ENCODE results near the gene CHRNA9. TPM values are rescaled to one million over a fixed set of nuclear protein-coding genes. Genes with fewer than 3 reads are reported as not detected.

CHRNA9 gene
- total RNA-seq, 2 donors from 2014 or later: not detected

DNA sequence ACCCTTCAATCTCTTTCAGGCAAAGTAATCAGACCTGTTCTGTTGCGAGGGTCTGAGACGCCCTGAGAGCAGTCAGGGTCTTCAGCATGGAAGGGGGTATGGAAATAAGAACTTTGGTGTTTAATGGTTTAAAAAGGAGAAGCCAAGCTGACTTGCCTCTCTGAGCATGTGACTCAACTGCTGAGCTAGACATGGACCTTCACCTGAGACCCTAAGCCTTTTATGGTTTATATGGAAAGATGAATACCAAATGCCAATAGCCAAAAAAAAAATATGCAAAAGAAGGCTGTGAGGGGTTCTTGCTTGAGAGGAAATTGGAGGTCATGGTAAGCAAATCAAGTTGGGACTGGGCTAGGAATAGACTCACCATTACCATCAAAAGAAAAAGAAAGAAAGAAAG, 30.6 kb downstream of the CHRNA9 start:
- H3K27me3 ChIP-seq (replicated peaks; ENCODE audit: insufficient read depth): no peaks in the 10 kb centered on the region
- no peaks in the 10 kb centered on the region for H3K4me1 ChIP-seq (ENCODE audit: control insufficient read depth in 1 of 2, low read depth in 2 of 2)
- no peak overlapping the region for H3K27ac ChIP-seq
- no peaks in the 10 kb centered on the region for H3K36me3 ChIP-seq
- ATAC-seq (ENCODE audit: insufficient number of reproducible peaks, low FRiP score, low read depth) (no peak), DNase-seq (ENCODE audit: low spot score) (no peak)
- H3K9me3 ChIP-seq: peaks cover 8% of the 10 kb centered on the region
- TF ChIP-seq, protein P1, sequence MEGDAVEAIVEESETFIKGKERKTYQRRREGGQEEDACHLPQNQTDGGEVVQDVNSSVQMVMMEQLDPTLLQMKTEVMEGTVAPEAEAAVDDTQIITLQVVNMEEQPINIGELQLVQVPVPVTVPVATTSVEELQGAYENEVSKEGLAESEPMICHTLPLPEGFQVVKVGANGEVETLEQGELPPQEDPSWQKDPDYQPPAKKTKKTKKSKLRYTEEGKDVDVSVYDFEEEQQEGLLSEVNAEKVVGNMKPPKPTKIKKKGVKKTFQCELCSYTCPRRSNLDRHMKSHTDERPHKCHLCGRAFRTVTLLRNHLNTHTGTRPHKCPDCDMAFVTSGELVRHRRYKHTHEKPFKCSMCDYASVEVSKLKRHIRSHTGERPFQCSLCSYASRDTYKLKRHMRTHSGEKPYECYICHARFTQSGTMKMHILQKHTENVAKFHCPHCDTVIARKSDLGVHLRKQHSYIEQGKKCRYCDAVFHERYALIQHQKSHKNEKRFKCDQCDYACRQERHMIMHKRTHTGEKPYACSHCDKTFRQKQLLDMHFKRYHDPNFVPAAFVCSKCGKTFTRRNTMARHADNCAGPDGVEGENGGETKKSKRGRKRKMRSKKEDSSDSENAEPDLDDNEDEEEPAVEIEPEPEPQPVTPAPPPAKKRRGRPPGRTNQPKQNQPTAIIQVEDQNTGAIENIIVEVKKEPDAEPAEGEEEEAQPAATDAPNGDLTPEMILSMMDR (IDR thresholded peaks at IDR 0.05): no peak
- no peak overlapping the region for H3K4me3 ChIP-seq

DNA sequence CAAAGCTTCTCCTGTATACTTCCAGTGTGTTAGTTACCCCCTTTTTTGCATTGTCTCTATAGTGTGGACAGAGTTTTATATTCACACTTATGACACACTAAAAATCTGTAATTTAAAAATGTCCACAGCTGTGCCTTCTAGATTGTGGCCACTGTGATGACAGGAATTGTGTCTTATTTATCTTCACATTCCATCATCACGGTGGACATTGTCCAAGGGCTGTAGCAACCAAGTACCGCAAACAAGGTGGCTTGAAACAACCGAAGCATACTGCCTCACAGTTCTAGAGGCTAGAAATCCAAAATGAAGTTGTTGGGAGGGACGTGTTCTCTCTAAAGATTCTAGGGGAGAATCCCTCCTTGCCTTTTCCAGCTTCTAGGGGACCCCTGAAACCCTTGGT, 32.3 kb downstream of the CHRNA9 start:
- Histone ChIP-seq H3K9me3 (no peaks in the 10 kb centered on the region), H3K27ac (no peak overlapping the region), H3K36me3 (no peaks in the 10 kb centered on the region), H3K4me1 (ENCODE audit: control insufficient read depth in 1 of 2, low read depth in 2 of 2) (no peaks in the 10 kb centered on the region), H3K4me3 (no peak overlapping the region), H3K27me3 (replicated peaks; ENCODE audit: insufficient read depth) (no peaks in the 10 kb centered on the region)
- ATAC-seq (ENCODE audit: insufficient number of reproducible peaks, low FRiP score, low read depth) (no peak), DNase-seq (ENCODE audit: low spot score) (no peak)
- TF ChIP-seq, protein P1 (IDR thresholded peaks at IDR 0.05): no peak

DNA sequence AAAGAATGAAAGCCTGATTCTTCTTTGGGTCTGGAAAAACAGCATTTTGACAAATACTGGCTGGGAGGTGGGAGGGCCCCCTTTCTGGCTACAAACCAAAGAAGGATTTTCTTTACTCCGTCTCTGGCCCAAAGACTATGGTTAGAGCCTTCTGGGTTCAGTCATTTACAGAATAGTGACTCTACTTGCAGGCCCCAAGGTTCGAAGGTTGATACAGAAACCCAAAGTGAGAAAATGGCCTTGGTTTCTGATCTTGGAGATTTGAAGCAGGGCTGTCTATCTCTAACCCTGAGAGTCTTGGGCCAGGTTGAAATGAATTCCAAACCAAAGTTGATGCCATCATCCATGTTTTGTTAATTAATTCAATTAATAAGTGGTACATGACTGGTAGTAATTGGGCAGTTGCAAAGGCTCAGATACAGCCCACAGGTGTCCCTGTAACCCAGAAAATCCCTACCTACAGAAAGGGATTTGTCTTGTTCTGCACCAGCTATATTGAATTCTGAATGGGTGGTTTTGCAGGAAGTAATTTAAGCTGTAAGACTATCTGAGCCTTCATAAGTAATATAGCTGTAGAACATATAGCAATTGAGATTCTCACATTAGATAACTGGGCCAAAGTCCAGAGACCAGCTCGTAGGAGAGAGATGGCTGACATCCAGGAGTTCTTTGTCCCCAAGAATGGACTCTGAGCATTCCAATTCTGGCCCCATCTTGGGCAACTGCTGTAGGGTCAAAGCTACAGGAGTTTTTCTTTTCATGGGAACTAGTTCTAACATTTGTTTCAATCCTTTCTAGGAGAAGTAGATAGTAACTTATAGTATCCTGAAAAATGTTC, 34.5 kb downstream of the CHRNA9 start:
- no peaks in the 10 kb centered on the region for H3K36me3 ChIP-seq
- ATAC-seq (ENCODE audit: insufficient number of reproducible peaks, low FRiP score, low read depth): no peak
- H3K27ac ChIP-seq: no peak overlapping the region
- no peaks in the 10 kb centered on the region for H3K4me1 ChIP-seq (ENCODE audit: control insufficient read depth in 1 of 2, low read depth in 2 of 2)
- DNase-seq (ENCODE audit: low spot score): no peak
- no peaks in the 10 kb centered on the region for H3K27me3 ChIP-seq (replicated peaks; ENCODE audit: insufficient read depth)
- no peaks in the 10 kb centered on the region for H3K9me3 ChIP-seq
- H3K4me3 ChIP-seq: no peak overlapping the region
- TF ChIP-seq, protein P1 (IDR thresholded peaks at IDR 0.05): no peak

DNA sequence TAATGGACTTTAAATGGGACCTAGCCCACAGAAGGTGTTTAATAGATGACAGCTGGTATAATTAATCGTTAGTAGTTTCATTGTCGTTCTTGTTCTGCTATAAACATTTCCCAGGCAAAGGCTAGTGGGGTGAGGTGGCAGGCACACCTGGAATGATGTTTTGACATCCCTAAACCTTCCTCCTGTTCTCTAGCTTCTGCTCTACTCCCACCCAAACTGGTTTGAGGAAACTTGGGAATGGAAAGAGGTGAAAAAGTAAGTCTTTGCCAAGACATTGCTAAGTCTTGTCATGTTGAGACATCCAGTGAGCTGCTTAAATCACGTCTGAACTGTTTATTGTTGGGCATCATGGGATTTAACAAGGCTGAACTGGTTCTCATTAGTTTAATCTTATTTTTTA, 37.5 kb downstream of the CHRNA9 start:
- no peaks in the 10 kb centered on the region for H3K36me3 ChIP-seq
- ATAC-seq (ENCODE audit: insufficient number of reproducible peaks, low FRiP score, low read depth): no peak
- H3K4me3 ChIP-seq: no peak overlapping the region
- H3K27ac ChIP-seq: no peak overlapping the region
- DNase-seq (ENCODE audit: low spot score): no peak
- TF ChIP-seq, protein P1 (IDR thresholded peaks at IDR 0.05): no peak
- H3K27me3 ChIP-seq (replicated peaks; ENCODE audit: insufficient read depth): no peaks in the 10 kb centered on the region
- no peaks in the 10 kb centered on the region for H3K4me1 ChIP-seq (ENCODE audit: control insufficient read depth in 1 of 2, low read depth in 2 of 2)
- no peaks in the 10 kb centered on the region for H3K9me3 ChIP-seq

DNA sequence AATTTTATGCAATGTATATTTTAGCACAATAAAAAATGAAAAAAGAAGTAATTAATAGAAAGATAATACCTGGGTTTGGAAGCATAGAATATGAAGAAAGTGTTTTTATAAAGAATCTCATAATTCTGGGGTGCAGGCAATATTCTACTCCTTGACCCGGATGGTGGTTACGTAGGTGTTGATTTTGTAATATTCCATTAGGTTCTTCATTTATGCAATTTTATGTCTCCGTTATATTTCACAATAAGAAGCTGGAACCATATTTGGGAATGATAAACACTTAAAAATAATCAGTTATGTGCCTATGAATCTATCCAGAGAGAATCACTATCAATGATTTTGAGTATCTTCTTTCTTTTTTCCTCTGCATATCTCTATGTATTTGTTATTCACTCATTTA, 38.5 kb downstream of the CHRNA9 start:
- no peaks in the 10 kb centered on the region for H3K9me3 ChIP-seq
- no peaks in the 10 kb centered on the region for H3K36me3 ChIP-seq
- no peak overlapping the region for H3K4me3 ChIP-seq
- ATAC-seq (ENCODE audit: insufficient number of reproducible peaks, low FRiP score, low read depth): no peak
- TF ChIP-seq, protein P1 (IDR thresholded peaks at IDR 0.05): no peak
- no peaks in the 10 kb centered on the region for H3K27me3 ChIP-seq (replicated peaks; ENCODE audit: insufficient read depth)
- H3K27ac ChIP-seq: no peak overlapping the region
- no peak for DNase-seq (ENCODE audit: low spot score)
- H3K4me1 ChIP-seq (ENCODE audit: control insufficient read depth in 1 of 2, low read depth in 2 of 2): no peaks in the 10 kb centered on the region

All from thoracic aorta (tissue), 2 donors.